GM19328 (cell line): Measurements from ENCODE around the gene IL3.

Experiments used
- ATAC-seq: cut with Tn5 transposase; IDR thresholded peaks from one replicate; pipeline ENCODE4 v1.9.1; 2021; ENCODE audit warnings: mild to moderate bottlenecking, moderate library complexity; ENCODE audit not compliant: unreplicated experiment

Gene IL3

GRCh38 chr5:132025403-132025971 is 35.0 kb upstream of the IL3 start:
- no peak for ATAC-seq

DNA sequence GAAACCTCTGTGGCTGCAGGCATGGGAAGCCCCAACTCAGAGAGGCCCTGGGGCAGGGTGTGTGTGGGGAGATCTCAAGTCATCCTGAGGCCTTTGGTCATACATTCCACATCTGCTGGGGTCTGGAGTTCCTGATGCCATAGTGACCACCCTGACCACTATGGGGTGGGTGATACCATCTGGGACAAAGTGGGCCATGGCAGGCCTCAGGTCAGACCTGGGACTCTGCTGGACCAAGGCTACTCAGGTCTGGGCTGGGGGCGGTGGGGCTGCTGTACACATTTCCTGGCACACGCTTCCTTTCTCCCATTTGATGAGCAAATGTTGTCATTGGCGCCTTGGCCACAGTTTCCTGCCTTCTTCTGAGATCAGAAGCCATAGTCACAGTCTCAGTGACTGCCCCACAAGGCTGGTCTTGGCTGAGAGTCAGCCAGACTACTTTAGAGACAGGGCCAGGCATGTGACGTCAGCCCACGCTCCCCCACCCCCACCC is 33.9 kb upstream of the IL3 start:
- no peak for ATAC-seq

DNA sequence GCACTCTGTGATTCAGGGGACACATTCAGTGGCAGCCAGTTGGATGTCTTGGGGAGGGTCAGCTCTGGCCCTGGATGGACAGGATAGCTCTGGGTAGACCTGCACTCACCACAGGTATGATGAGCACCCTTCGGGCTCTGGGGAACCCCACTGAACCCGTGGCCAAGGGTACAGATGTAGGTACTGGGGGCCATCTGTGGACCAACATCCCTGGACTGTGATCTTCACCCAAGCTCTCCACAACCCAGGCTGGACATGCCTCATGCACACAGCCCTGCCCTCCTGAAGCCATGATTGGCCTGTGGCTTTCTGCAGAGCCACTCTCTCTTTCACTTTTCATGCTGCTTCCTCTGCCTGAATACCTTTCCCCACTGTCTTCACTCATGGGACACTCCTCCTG is 33.4 kb upstream of the IL3 start:
- no peak for ATAC-seq

- ATAC-seq = no peak
Measured at GRCh38 chr5:132029609-132030330, 30.7 kb upstream of the IL3 start.

DNA sequence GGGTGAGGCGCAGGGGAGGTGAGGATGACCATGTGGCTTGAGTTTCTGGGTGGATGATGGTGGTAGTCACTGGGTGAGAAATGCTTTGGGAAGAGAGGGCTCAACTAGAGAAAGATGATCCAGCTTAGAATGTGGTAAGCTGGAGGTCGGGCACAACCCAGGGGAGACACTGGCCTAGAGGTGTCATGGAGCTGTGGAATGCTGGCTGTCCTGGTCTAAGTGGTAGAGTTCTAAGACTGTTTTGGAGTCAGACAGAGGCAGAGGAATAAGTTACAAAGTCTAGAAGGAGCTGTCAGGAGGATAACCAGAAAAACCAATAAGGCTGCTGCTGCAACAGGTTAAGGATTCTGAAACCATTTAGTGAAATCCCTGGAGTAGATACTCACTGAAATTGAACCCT is 29.8 kb upstream of the IL3 start:
- ATAC-seq = no peak

GRCh38 chr5:132032196-132032595 is 28.3 kb upstream of the IL3 start:
- no peak for ATAC-seq

GRCh38 chr5:132033122-132033521 is 27.3 kb upstream of the IL3 start:
- no peak for ATAC-seq

GRCh38 chr5:132037353-132037752 is 23.1 kb upstream of the IL3 start:
- ATAC-seq = no peak

DNA sequence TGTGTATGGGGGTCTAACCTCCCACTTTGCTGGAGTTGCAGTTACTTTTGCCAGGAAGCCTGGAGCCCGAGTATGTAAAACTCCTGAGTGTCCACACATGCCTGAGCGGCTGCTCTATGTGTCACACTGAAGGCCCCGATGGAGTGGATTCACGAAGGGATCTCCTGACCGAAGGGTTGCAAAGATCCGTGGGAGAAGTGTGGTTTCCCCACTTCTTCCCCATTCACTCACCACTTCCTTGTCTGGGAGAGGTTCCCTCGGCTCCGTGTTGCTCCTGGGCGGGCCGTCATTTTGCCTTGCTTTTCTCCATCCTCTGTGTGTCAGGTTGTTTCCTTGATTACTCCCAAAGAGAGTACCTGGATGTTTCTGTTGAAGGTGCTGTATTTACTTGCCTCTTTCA is 16.2 kb upstream of the IL3 start:
- no peak for ATAC-seq

DNA sequence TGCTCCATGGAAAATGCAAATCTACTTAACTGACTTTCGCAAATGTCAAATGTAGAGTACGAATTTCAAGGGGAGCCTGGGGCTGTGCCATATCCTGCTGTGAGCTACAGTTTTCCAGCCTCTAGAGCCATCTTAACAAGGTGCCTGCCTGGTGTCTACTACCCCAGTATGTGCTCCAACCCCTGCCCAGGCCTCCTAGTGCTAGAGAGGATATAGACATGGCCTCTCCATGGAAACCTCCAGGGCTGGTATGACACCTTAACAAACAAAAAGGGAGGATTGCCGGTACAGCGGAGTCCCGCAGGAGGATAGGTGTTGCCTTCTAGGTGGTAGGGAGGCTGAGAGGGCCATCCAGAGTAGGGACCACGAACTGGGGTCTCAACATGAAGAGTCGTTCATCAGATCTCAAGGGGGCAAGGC is 13.6 kb upstream of the IL3 start:
- ATAC-seq = no peak

GRCh38 chr5:132049093-132049492 is 11.4 kb upstream of the IL3 start:
- ATAC-seq = no peak

GRCh38 chr5:132049559-132049958 is 10.9 kb upstream of the IL3 start:
- ATAC-seq = no peak

GRCh38 chr5:132050136-132050535 is 10.3 kb upstream of the IL3 start:
- ATAC-seq = no peak

DNA sequence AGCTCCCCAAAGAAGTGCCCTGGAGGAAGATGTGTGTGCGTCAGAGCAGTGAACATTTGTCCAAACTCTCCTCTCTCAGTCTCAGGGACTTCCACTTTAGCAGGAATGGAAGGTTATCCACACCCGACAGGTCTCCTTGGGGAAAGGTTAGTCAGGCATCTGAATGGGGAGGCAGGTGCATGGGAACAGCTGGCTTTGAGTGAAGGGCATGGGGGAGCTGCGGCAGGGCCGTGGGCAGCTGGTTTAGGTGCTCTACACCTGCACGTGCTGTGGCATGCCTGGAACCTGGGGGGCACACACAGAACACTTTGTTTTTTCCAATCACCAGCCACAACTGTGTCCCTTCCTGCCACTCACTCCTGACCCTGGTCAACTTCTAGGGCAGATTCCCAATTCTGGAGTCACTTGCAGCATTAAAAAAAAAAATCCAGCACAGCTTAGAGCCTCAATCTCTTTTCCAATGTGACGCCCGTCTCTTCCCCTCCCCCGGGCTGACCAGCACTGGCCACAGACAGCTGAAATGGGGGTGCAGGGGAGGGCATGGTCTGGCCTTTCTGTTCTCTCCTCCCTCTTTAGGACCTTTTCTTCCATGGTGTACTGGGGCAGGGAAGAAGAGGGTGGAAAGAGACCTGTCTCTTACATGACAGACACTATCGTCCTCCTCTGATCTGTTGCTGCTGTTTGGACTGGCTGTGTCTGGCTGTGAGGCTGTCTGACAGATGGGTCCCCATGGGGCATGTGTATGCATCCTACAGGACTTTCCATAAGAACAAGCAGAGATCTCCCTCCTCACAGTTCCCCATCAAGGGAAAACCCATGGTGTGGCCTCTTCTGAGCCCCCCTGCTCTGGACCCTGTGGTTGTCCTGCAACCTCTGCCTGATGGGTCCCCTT is 9.5 kb upstream of the IL3 start:
- ATAC-seq = no peak

GRCh38 chr5:132052520-132052919 is 7.9 kb upstream of the IL3 start:
- no peak for ATAC-seq

DNA sequence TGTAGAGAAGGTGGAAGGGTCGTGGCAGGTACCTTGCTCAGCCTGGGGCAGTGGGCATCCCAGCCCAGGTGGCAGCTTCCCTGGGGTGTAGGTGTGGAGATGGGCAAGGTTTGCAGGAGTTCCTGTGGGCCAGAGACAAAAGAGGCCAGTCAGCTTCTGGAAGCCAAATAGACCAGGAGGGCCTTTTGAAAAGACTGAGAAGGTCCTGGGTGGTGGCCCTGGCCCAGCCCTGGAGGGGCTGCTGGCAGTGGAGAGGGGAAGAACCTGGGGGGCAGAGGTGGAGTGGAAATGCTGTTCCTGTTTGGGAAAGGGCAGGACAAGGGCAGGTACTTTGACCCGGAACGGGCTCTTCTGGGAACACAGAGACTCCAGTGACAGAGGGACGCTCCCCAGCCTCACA is 7.0 kb upstream of the IL3 start:
- no peak for ATAC-seq

GRCh38 chr5:132054031-132054696 is 6.3 kb upstream of the IL3 start:
- no peak for ATAC-seq

DNA sequence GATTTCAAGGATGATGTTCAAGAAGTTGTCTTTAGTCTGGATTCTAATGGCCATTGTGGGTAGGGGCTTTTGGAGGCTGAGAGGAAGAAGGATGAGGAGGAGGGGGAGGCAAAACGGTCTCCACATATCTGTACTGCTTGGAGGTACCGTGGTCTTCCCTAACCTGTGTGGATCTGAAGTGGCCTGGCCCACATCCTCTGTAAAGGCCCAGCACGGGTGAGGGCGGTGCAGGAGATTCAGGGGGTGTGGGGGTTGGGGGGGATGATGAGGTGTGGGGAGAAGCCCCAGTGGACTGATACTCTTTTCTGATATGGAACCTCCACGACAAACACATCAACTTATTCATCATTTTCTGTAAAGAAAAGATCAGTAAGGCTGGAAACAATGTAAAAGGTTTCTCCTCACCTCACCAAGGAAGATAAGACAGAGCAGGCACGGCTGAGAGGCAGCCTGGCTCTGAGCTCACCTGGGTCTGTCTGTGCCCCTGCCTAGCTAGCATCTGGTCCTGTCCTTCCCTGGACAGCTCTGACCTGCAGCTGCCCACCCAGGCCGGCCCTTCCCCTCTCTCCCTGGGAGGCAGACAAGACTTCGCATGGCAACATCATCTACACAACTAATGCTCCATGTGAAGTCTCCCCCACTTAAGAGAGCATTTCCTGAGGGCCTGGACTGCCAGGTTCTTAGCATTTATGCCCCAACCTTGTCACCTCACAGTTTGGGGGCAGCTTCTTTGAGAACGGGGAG is 5.6 kb upstream of the IL3 start:
- no peak for ATAC-seq

DNA sequence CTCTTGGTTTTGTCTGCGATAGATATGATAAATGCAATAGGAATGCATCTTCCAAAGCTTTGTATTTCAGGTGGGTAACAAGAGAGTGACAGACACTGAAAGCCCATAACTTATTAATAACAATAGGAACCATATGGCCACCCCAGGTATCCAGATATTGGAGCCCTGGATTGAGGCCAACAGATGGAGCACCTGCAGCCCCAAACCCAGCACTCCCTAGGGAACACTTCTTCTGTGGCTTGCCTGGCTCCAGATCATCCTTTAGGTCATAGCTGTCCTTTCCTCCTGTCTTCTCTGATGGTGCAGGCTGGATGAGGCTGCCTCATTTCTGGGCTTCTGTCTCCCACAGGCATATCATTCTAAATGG is 5.0 kb upstream of the IL3 start:
- no peak for ATAC-seq

GRCh38 chr5:132055808-132056609 is 4.4 kb upstream of the IL3 start:
- ATAC-seq = no peak
